HepG2 (cell line): Measurements from ENCODE around the gene UBXN6. TPM values are rescaled to one million over a fixed set of nuclear protein-coding genes. Genes with fewer than 3 reads are reported as not detected.

Experiments used
- ASH2L ChIP-seq: fragments of 300-600, 200-600 bp; sonication (generic); IDR thresholded peaks from 2 replicates; pipeline ENCODE4 v1.7.0; 2017; ENCODE audit warnings: low read depth, mild to moderate bottlenecking, moderate library complexity, mixed read lengths, low read length; ENCODE audit not compliant: insufficient read length
- CBX2 ChIP-seq, 2 experiments: fragments of 200-600 bp in 1 of 2; sonication (generic); formaldehyde crosslinking in 1 of 2; IDR thresholded peaks; 2 replicates each; pipeline versions ENCODE4 v1.7.0 to v1.8.1; 2018 to 2022; ENCODE audit warnings: low read depth in 2 of 2, low read length in 1 of 2, mild to moderate bottlenecking in 1 of 2, missing genetic modification reagents in 1 of 2
- HNF1A ChIP-seq, 2 experiments: sonication (generic) in 1 of 2; formaldehyde crosslinking in 1 of 2; IDR thresholded peaks; 2 replicates each; pipeline versions ENCODE4 v1.4.0 to v1.6.1; 2016 to 2020; ENCODE audit warnings: borderline replicate concordance in 1 of 2, low read depth in 1 of 2, mild to moderate bottlenecking in 1 of 2, missing genetic modification reagents in 1 of 2
- JUNB ChIP-seq: sonication (generic); formaldehyde crosslinking; IDR thresholded peaks from 2 replicates; pipeline ENCODE4 v1.8.0; 2022; ENCODE audit warnings: missing genetic modification reagents, mild to moderate bottlenecking, borderline replicate concordance
- KDM2A ChIP-seq: sonication (generic); formaldehyde crosslinking; IDR thresholded peaks from 2 replicates; pipeline ENCODE4 v1.4.0; 2020; ENCODE audit warnings: low read depth, missing genetic modification reagents, borderline replicate concordance
- KLF11 ChIP-seq: IDR thresholded peaks from 2 replicates; pipeline ENCODE4 v1.6.1; 2016; ENCODE audit warnings: missing compliant biosample characterization
- LRRFIP1 ChIP-seq: sonication (generic); formaldehyde crosslinking; conservative IDR thresholded peaks from 2 replicates; pipeline ENCODE4 v1.4.0; 2020; ENCODE audit warnings: missing genetic modification reagents
- MLX ChIP-seq: IDR thresholded peaks from 2 replicates; pipeline ENCODE4 v1.6.1; 2016
- MXD4 ChIP-seq: IDR thresholded peaks from 2 replicates; pipeline ENCODE4 v1.6.1; 2016; ENCODE audit warnings: mild to moderate bottlenecking, missing biosample characterization, missing genetic modification reagents
- MXI1 ChIP-seq: IDR thresholded peaks from 3 replicates; pipeline ENCODE4 v1.6.1; 2012; ENCODE audit warnings: low read depth, low read length, inconsistent platforms, borderline replicate concordance
- RFX3 ChIP-seq: IDR thresholded peaks from 2 replicates; pipeline ENCODE4 v1.6.1; 2016; ENCODE audit warnings: missing biosample characterization, missing genetic modification reagents
- TFDP1 ChIP-seq: IDR thresholded peaks from 2 replicates; pipeline ENCODE4 v1.6.1; 2016; ENCODE audit warnings: missing compliant biosample characterization, missing genetic modification reagents, borderline replicate concordance
- WIZ ChIP-seq: sonication (generic); formaldehyde crosslinking; IDR thresholded peaks from 2 replicates; pipeline ENCODE4 v1.5.1; 2020; ENCODE audit warnings: mild to moderate bottlenecking, missing genetic modification reagents
- ZBTB26 ChIP-seq: IDR thresholded peaks from 2 replicates; pipeline ENCODE4 v1.6.1; 2016; ENCODE audit warnings: missing compliant biosample characterization, missing genetic modification reagents, borderline replicate concordance
- ZNF230 ChIP-seq: sonication (generic); formaldehyde crosslinking; IDR thresholded peaks from 2 replicates; pipeline ENCODE4 v1.4.0; 2020; ENCODE audit warnings: mild to moderate bottlenecking, missing genetic modification reagents
- ZNF468 ChIP-seq: sonication (generic); formaldehyde crosslinking; IDR thresholded peaks from 2 replicates; pipeline ENCODE4 v1.8.0; 2022; ENCODE audit warnings: mild to moderate bottlenecking, moderate library complexity, missing genetic modification reagents
- ZNF577 ChIP-seq: sonication (generic); formaldehyde crosslinking; IDR thresholded peaks from 2 replicates; pipeline ENCODE4 v1.4.0; 2020; ENCODE audit warnings: mild to moderate bottlenecking, low read depth, missing genetic modification reagents, borderline replicate concordance
- polyA plus RNA-seq, 8 experiments: library from polyadenylated mRNA; depleted of rRNA in 3 of 8; stranded (reverse) in 7 of 8; unstranded in 1 of 8; fragments of >200 nt; fragmentation: Illumina TruSeq in 4 of 8; extraction: Trizol in 4 of 8; gene quantifications; 2 replicates each; pipeline versions ENCODE4 v1.2.1 to v1.2.3, GENCODE V29; 2011 to 2016; ENCODE audit warnings: low read depth in 4 of 8, missing spikeins in 1 of 8, mixed read lengths in 1 of 8; ENCODE audit not compliant: insufficient read depth in 1 of 8
- total RNA-seq, 5 experiments: library from RNA; depleted of rRNA; stranded (reverse); fragments of >200 nt; fragmentation: Illumina TruSeq; extraction: Trizol; gene quantifications; 2 replicates each; pipeline ENCODE4 v1.2.3, GENCODE V29; 2016; ENCODE audit warnings: low read depth in 1 of 5

The UBXN6 gene
- total and polyA plus RNA-seq, 2 of the 13 experiments (the other 11 are each of a cell fraction or from before 2014, with no cell fraction given): 34.9 to 35.5 TPM

GRCh38 chr19:4402171-4403004, 55.2 kb downstream of the UBXN6 start, which contains the start of gene CHAF1A (continued):
- TF ChIP-seq MLX (CRISPR knock-in tag) (no peak), JUNB (CRISPR knock-in tag) (no peak), ZBTB26 (CRISPR knock-in tag) (no peak), ZNF230 (CRISPR knock-in tag) (no peak; the same call in 1 of the 2 replicates), MXD4 (CRISPR knock-in tag) (no peak), HNF1A (IDR thresholded peaks at IDR 0.05; ENCODE audit: low read depth) (no peak), HNF1A (CRISPR knock-in tag; IDR thresholded peaks at IDR 0.05; ENCODE audit: borderline replicate concordance) (peak; percentile 44; the same call in 1 of the 2 replicates), WIZ (CRISPR knock-in tag) (no peak), ZNF577 (CRISPR knock-in tag) (no peak), MXI1 (peak; percentile 90; the same call in 2 of the 3 replicates), ASH2L (peak; percentile 63), RFX3 (no peak), KDM2A (CRISPR knock-in tag) (no peak), CBX2 (IDR thresholded peaks at IDR 0.05; ENCODE audit: low read depth, low read length) (no peak), CBX2 (CRISPR knock-in tag; IDR thresholded peaks at IDR 0.05; ENCODE audit: low read depth) (no peak), LRRFIP1 (CRISPR knock-in tag) (no peak), KLF11 (CRISPR knock-in tag) (0 out of 2 replicates have a peak, but pooled peaks have one; percentile 12), TFDP1 (peak; percentile 98), ZNF468 (CRISPR knock-in tag) (no peak)
